SW480 (cell line): ENCODE results near the gene ULK3.

Experiments
- DNase-seq: peaks from one replicate; pipeline ENCODE4 v3.0.0-alpha.2; 2016; ENCODE audit warnings: low spot score

The ULK3 gene

DNA sequence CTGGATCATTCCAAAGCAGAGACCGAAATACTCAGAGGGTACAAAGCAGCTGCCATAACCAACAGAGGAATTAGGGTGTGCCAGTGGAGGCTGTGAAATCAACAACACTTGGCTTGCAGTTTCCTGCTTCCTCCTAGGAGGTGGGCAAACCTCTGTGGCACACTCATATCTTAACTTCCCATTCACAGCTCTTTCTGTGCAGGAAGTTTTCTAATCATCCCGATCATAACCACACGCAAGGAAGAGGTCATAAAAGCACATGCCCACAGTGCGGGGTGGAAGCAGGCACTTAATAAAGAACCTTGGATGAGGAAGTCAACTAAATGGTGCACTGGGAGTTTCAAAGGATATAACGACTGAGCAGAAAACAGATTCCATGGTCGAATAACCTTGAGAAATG is 25.1 kb upstream of the ULK3 start:
- DNase-seq, result no peak

DNA sequence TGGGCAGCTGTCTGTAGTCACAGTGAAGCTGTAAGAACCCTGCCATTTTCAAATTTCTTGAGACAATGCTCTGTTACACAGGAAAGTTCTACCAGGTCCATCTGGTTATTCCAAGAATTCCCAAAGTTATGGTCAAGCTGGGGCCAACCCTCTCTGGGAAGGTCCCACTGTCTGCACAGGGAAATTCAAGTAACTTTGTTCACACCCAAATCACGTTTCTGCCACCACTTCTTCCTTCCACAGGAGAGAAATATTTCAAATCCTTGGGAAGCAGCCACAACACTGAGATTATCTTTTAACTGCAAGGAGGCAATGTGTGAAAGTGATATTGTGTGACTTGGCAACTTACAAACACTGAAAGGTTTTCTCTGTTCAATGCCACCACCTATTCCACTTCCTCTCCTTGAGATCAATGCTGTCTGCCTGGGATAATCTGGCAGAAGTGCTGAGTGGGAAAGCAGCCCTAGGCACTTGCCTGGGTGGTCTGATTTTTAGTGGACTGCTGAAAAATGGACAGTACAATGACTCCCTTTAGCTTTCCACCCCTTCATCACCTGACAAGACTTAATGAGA is 24.6 kb upstream of the ULK3 start:
- DNase-seq, result no peak

DNA sequence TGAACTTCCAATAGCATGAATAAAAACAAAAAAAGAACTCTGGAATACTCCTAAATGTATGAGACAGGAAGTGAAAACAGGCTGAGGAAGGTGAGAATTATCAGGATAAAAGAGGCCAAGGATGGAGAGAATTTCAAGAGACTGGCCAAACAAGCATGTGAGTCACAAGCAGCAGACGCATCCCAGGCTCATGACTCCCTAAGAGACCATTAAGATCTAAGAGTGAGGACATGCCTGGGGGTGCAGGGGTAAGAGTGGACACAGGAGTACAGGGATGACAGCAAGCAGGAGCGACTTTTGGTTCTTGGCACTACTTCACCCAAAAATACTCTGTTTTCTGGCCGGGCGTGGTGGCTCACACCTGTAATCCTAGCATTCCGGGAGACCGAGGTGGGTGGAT is 23.1 kb upstream of the ULK3 start:
- DNase-seq, result no peak

DNA sequence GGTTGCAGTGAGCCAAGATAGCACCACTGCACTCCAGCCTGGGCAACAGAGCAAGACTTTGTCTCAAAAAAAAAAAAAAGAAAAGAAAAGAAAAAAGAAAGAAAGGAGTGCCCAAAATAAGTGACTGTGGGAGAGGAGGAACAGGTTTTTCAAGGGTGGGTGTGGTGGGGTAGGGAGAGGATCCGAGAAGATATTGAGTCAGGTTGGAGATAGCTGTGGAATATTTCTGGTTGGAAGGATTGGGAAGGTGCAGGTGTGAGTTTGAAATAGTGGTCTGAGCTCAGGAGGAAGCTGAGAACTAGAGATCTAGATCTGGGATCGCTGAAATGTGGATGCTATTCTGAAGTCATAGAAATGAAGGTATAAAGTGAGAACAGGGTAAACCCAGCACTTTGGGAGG is 22.4 kb upstream of the ULK3 start:
- DNase-seq, result no peak

DNA sequence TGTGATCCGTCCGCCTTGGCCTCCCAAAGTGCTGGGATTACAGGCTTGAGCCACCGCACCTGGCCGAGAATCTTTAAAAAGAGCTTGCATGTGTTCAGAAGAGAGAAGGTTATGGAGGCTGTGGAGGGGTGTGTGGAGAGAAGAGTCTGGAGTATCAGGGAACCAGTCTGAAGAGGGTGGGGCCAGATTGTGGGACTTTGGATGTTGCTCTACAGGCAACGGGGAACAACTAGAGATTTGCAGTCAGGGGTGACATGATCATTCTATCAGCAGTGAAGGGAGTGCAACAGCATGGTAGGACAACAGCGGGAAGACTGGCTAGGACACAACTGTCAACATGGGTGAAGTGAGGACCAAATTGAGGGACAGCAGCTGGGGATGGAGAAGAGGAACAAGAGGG is 21.3 kb upstream of the ULK3 start:
- DNase-seq, result no peak

DNA sequence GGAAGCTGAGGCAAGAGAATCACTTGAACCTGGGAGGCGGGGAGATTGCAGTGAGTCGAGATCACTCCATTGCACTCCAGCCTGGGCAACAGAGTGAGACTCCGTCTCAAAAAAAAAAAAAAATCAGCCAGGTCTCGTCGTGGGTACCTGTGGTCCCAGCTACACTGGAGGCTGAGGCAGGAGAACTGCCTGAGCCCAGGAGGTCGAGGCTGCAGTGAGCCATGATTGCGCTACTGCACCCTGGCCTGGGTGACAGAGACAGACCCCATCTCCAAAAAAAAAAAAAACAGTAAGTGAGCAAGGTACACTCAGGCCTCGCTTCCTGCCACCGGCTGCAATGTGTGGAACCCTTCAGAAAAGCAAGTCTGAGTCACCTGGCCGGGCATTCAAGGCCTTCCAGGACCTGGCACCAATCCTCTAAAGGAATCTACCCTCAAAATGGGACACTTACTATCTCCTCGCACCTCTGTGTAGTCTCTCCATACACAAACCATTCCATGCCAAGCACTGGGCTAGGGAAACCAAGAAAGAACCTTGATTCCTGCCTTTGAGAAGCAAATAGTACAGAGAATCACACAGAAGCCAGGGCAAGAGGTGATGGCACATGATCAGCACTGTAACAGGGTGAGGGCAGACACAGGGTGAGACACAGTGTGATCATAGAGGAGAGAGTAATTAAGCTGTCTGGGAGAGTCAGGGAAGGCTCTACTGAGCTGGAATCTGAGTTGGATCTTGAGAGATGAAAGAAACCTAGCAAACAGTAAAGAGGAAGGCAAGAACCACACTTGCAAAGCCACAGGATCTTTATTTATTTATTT is 20.5 kb upstream of the ULK3 start:
- no peak for DNase-seq

DNA sequence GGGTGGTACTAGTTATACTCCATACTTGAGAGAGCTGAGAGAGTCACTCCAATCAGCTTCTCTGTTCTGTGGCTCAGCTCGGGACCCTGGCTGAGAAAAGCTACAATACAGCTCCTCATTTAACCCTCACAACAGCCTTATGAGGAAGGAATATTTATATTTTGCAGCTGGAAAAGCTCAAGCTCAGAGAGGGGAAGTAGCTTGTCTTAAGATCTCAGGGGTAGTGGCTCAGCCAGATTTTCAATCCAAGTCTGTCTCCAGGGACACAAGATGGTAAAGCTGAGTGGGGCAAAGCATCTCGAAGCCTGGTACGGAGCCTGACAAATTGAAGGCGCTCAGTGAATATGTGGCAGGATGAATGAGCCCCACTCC is 15.4 kb upstream of the ULK3 start:
- DNase-seq, result no peak

DNA sequence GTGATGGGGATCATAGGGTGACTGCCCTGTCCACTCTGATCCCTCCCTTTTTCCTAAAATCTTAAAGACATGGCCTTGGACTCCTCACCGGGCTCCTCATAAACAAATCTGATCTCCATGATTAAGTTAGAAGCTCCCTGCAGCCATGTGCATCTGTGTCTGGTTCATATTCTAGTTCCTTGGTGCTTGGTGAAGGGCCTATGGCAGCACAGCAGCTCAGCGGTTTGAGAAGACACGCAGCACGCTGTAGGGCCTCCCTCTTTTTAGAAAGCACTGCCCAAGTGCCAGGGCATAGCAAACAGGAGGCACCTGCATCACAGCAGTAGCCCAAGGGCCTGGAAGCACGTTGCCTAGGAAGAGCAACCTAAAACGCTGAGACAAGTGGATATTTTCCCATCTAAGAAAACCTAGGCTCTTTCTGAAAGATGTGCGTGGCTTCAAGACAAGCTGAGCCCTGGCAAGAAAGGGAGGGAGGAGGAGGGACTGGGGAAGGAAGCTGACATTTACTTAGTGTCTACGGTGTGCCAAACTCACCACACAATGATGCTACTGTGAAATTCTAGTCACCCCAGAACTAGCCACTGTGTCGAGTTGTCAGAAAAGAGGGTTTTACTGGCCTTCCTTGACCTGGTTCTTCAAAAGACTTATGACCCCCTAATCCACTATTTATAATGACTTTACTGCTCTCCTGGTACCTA is 14.9 kb upstream of the ULK3 start:
- DNase-seq, result no peak

DNA sequence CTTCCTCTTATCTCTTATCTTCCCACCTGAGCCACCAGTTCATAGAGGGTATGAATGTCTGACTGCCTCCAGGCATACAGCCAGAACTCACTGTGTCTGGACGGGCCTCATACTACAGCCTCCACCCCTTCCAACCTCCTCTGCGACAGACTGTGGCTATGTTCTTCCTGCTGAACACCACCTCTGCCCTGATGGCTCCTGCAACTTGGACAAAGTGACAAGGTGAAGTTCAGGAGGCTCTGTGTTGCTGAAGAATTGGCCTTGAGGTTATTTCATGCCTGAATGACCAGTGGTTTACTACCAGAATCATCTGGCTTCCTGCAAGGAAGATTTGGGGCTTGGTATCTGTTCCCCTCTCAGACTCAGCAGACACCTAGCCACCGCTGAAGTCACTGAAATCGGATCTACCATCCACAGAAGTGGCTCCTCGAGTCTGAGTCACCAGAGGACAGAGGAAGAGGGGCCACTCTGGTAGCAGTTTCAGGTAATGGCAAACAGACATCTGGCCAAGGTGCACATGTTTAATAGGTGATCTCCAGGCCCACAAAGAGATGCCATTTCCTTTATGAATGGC is 14.2 kb upstream of the ULK3 start:
- DNase-seq, result no peak

DNA sequence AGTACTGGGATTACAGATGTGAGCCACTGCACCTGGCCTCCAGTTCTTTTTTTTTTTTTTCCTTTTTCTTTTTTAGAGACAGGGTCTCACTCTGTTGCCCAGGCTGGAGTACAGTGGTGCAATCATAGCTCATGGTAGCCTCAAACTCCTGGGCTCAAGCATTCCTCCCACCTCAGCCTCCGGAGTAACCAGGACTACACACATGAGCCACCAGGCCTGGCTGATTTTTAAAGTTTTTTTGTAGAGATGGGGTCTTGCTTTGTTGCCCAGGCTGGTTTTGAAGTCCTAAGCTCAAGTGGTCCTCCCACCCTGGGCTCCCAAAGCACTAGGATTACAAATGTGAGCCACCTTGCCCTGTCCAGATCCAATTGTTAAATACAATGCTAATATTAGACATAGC is 13.6 kb upstream of the ULK3 start:
- DNase-seq, result no peak

DNA sequence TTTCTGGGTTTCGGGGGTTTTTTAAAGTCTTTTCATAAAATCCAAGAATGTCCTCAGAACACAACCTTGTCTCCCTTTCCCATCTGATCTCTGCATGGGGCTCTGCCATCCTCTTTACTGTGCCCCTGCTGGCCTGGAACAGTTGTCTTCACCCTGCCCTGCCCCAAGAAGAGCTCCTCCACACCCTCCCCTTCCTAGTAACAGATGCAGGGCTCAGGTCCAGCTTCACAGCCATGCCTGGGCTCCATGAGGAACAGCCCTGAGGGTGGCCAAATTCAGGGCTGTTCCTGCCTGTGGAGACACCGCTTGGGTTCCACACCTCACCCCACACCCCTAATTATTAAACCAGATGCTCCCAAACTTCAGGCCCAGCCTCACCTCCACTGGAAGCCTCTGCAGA is 12.9 kb upstream of the ULK3 start:
- DNase-seq, result no peak

DNA sequence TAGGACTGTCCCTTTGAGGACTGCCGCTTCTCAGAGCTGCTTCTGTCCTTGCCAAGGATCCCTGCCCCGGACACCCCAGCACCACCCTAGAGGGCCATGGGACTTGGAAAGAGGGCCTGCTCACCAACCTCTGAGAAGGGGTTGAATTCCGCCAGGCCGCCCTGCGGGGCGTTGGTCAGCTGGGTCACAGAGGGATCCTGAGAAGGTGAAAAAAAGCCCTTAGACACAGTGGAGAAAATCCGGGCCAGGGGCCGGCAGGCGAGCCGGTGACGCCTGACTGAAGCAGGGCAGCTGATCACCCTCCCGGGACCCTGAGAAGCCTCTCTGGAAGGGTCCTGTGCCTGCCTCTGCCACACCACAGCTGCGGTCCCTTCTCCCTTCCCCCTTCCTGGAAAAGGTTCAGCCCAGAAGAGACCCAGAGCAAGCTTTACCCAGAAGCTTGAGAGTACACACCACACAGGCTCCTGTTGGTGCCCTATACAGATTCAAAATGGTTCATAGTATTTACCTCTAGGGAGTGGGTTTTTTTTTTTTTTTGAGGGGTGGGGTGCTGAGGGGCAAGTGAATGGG is 11.6 kb upstream of the ULK3 start:
- DNase-seq, result no peak

DNA sequence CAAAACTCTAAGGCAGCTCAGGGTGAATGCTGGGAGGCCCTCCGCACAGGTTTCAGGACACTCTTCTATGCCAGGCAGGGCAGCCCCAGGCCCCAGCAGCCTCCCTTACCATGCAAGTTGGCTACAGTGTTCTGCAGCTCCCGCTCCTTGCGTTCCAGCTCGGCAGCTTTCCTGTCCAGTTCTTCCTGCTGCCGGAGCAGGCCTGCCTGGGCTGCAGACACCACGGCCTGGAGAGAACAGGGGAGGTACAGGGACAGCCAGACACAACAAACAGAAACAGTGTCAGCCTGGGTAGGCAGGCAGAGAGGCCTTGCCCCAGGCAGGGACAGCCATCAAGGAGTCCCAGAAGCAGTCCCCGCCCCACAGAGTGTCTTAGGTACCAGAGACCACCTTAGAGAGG is 9.0 kb upstream of the ULK3 start:
- DNase-seq, result no peak

DNA sequence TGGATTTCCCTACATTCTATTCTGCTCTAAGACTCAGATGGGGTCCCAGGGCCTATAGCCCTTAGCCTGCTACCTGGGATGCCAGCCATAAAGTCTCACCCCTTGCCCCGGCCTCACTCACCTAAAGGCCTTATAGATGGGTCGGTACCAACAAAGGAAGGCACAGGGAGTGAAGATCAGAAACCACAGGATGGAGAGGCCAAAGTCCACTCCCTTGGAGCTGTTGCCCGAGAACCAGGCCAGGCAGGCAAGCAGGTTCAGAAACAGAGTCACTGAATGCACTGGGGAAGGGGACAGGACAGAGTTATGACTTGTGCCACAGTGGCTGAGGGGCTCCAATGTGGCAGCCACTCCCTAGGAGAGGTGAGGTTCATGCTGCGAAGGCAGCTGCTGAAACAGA is 7.4 kb upstream of the ULK3 start:
- DNase-seq, result no peak

DNA sequence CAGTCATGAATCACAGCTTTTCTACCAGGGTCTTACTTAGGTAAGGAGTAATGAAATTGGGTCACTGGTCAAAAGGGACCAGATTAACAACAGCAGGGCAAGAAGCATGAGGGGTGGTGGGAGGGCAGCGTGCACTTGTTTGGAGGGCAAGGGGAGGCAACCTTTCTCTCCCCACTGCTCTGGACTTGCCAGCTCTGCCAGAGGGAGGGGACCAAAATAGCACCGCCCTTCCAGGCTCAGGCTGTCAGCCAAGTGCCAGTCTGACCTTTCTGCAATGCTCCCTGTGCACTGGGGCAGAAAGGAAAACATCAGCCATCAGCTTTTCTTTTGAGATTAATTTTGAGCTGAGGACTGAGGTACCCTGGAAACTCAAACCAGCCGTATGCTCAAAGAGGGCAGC is 4.5 kb upstream of the ULK3 start:
- DNase-seq, result no peak

DNA sequence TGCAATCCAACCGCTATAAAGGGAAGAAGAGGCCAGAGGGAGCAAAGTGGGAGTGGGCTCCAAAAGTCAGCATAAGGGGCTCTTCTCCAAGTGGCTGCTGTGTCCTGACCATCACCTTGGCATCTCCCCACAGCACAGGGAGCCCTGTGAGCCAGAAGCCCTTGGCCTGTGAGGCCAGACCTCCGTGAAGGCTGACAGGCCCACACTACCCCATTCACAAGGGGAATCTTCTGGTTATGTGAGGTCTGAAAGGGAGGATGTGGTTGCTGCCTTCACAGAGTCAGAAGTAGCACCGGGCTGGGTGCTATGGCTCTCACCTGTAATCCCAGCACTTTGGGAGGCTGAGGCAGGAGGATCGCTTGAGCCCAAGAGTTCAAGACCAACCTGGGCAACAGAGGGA is 2.6 kb upstream of the ULK3 start:
- no peak for DNase-seq

DNA sequence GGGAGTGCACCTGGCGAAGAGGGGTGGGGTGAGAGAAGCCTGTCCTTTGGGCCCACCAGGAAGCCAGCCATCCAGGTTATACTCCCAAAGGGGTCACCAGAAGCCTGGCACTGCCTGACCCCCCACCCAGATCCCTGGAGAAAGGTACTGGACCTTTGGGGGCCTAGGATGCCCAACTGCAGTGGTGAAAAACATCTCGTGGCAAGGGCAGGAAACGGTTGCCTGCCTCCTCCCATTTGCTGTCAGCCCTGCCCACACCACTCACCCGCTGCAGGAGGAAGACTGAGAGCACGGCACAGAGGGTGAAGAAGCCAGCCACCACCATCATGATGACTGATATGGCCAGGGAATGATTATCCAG is 2.2 kb upstream of the ULK3 start:
- DNase-seq, result no peak

DNA sequence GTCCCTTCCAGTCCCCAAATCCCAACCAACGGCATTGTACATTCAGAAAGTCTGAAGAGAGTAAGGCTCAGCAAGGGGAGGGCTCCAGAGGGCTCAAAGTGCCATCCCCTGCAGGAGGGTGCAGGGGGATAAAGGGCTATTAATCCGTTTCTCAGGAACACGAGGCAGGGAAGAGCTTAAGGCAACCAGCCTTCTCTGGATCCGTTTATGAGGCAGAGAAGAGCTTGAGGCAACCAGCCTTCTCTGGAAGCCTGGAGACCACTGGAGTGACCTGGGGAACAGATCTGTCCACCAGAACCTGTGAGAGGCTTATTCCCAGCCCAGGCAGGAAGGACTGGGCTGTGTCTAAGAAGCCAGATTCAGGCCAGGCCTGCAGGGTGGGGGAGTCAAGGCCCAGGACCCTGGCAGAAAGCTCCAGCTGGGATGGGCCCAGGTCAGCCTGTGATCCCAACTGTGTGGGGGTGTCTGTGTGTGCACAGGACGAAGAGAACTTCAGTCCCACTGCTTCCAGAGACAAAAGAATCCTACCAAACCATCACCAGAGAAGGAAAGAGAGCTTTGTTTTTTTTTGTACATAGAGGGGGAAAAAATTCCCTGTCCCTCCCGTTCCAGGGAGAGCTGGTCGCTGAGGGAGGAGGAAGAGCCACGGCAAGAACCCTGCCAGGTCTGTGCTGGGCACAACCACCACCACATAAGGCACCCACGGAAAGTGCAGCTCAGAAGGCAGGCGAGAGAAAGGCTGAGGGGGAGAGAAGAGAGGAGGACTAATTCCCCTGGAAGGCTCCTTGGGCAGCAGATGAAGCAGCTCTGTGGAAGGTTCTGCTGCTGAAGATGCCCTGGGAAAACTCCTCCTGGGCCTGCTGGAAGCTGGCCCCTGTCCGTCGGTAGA is 1.6 kb upstream of the ULK3 start:
- no peak for DNase-seq

DNA sequence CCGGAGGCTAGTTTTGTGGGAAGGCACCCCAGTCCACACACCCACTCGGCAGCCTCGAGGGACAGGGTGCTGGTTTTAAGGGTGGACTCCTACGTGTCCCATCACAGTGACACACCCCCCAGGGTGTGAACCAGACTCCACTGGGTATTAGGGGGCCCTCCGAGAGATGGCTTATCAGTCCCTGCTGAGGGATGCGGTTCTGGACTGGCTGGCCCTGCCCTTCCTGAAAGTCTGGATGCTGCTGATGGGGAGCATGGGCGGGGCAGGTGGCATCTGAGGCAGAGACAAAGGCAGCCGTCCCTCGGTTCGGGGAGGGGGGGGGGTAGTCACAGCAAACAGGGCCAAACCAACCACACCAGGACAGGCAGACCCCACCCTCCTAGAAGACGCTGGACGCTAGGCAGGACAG is 939 bp upstream of the ULK3 start:
- peak; percentile 26 for DNase-seq

DNA sequence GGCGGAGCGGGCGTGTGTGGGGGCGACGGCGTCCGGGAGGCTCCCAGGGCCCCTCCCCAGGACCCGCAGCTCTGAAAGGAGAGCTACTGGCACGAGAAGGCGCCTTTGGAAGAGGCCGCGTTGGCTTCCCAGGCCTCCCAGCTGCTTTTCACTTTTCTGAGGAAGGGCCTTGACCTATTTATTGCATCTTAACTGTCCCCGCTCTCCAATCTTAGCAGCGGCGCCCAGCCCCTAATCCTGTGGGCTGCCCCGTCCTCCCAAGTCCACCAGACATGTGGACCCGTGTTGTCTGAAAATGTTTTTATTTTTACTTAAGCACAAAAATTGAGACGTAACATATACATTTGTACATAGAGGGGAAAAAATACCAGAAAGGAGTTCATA is 481 bp upstream of the ULK3 start:
- no peak for DNase-seq

DNA sequence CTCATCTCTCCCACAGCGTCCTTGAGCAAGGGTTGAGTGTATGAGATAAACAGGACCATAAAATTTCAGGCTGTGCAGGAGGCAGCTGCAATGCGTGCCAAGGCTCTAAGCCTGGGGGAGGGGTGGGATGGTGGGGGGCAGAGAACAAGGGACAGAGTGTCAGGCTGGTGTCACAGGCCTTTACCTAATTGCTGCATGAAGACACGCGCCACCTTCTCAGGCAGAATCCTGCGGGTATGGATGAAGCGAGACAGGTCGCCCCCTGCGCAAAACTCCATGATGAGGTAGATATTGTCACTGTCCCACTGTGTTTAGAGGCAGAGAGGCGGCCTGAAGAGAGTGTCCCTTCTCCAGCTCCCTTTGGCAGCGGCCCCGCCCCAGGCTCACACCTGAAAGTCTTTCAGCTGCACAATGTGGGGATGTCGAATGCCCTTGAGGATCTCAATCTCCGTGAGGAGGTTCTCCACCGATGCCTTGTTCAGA is 1.0 kb downstream of the ULK3 start:
- DNase-seq, result no peak
